SU-DHL-6 (cell line): ENCODE measurements around the gene GAS7.

Experiments
- EZH2phosphoT487 ChIP-seq: fragments of 200-600 bp; sonication (generic), shearing (Covaris generic); conservative IDR thresholded peaks from 2 replicates; pipeline ENCODE4 v1.6.1; 2018; ENCODE audit warnings: mild to moderate bottlenecking, antibody characterized with exemption, low read length, moderate library complexity, mixed read lengths
- TF ChIP-seq, protein P1 (sequence below): fragments of 200-600 bp; sonication (generic); IDR thresholded peaks from one replicate; pipeline ENCODE4 v1.5.1; 2017; ENCODE audit warnings: antibody characterized with exemption, mild to moderate bottlenecking, low read length, moderate library complexity; ENCODE audit not compliant: insufficient read depth, poor library complexity, severe bottlenecking

DNA sequence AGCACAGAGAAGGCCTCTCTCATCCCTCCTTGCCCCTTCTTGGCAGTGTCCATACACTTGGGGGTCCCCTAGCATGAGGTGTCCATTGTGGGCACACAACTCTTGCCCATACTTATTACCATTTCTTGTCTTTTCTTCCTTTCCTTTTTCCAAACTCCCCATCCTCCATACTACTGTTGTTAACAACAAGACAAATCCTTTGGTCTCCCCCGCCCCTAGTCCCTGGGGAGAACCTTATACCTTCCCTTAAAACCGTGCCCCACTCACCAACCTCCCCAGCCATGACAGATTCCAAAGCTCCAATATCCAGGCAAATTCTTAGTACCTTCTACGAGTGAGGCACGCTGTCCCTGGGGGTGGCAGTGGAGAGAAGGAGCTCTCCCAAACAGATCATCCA lies 82.9 kb downstream of the GAS7 start:
- TF ChIP-seq, protein P1, sequence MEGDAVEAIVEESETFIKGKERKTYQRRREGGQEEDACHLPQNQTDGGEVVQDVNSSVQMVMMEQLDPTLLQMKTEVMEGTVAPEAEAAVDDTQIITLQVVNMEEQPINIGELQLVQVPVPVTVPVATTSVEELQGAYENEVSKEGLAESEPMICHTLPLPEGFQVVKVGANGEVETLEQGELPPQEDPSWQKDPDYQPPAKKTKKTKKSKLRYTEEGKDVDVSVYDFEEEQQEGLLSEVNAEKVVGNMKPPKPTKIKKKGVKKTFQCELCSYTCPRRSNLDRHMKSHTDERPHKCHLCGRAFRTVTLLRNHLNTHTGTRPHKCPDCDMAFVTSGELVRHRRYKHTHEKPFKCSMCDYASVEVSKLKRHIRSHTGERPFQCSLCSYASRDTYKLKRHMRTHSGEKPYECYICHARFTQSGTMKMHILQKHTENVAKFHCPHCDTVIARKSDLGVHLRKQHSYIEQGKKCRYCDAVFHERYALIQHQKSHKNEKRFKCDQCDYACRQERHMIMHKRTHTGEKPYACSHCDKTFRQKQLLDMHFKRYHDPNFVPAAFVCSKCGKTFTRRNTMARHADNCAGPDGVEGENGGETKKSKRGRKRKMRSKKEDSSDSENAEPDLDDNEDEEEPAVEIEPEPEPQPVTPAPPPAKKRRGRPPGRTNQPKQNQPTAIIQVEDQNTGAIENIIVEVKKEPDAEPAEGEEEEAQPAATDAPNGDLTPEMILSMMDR = no peak
- TF ChIP-seq EZH2phosphoT487 = no peak
